GM19035 (cell line): ENCODE results near the gene ZBTB8A.
"Not testable (repeated sequence)": the region's sequence is repeated elsewhere in the genome, so short reads cannot be mapped to it uniquely, and the experiment has no call there.

Experiments
- ATAC-seq: cut with Tn5 transposase; IDR thresholded peaks from one replicate; pipeline ENCODE4 v1.9.1; 2021; ENCODE audit not compliant: unreplicated experiment

The ZBTB8A gene

GRCh38 chr1:32538887-32539583 lies at the start of gene ZBTB8A:
Gene ZBTB8A, plus strand, starts transcription at chr1:32539427. Its CDS starts 53,505 bp downstream, at chr1:32592932.
- ATAC-seq, result no peak

DNA sequence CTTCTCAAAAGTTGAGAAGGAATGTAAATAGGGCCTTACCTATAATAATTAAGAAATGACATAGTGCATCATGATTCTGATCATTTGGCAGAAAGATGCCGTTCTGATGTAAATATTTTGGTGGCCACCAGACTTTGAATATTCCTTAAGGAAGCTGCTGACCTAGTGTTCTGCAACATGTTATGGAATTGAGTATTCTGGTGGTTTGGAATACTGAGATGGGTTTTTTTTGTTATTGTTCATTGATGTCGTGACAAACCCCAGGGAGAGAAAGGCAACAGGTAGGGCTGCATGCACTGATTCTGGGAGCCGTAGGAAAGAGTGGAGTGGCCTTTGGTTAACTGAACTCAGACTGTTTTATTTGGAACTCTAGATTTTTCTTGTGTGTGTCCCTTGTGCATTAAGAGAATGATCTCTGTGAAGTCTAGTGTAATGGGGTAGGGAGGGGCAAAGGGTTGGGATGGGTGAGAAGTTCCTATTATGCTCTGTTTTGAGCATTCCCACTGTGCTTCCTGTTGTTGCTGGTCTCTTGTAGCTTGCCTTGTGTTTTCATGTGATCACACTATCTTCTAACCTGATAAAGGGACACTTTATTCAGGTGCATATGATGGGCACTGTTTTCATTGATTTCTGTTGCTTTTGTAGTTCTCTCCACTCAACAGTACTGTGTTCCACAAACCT lies 49.3 kb upstream of the ZBTB8A start:
- no peak for ATAC-seq

DNA sequence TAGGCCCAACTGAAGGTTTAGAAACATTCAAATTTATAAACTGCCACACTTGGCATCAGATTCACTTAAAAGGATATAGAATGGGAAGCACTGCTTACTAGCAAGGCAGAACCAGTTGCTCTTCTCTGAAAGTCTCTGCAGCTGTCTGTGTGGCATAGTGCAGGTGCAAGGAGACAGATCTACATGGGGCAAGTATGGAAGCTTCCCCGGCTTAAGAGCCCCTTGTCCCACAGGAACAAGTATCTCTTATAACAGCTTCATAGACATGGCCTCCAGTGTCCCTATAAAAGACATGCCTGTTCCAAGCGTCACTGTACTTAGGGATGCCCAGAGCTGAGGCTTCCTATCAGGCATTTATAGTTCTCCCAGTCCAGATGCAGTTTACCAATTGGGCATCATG lies 47.8 kb upstream of the ZBTB8A start:
- no peak for ATAC-seq

DNA sequence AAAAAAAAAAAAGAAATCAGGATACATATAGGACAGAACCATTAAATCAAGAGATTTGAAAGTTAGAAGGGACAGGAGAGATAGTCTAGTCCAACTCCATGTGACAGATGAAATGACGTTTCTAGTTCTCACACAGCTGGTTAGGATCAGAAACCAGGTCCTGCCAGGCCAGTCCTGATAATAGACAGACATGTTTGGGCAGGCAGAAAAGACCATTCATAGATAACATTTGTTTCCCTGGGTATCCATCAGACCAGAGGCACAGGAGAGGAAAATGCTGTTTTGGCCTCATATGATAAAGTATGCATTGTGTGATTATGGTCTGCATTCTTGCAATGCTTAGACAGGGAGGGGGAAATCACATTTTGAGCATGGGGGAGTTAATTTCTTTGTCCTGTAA lies 45.0 kb upstream of the ZBTB8A start:
- ATAC-seq, result no peak

GRCh38 chr1:32494711-32495337 lies 44.4 kb upstream of the ZBTB8A start:
- ATAC-seq, result no peak

DNA sequence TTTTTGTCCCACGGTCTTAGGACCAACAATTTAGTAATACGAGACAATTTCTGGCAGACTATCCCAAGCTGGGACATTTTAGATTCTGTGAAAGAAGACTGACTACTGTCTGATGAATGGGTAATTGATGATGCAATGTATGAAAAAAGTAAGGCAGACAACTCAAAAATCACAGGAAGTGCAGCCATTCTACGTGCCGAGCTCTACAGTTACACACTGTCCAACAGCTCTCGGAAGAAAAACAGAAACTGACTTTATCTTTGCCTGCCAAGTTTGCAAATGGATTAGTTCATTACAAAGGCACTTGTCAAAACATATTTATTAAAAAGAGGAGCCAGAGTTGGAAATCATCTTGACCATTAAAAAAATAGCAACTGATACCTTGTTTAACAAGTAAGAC lies 43.1 kb upstream of the ZBTB8A start:
- ATAC-seq, result no peak

DNA sequence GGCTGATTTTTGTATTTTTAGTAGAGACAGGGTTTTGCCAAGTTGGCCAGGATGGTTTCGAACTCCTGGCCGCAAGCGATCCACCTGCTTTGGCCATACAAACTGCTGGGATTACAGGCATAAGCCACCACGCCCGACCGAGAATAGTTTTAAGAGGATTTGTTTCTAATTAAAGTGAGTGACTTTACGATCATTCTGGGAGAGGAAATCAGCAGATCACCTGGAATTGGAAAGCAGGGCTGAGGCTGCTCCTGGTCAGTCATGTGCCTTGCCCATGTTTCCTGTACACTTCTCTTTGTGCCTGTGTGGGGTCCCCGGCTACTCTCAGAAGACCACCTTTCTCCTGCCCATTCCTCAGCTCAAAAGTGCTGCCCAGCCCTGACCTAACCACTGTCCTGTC lies 40.5 kb upstream of the ZBTB8A start:
- no peak for ATAC-seq

- peak; percentile 71 for ATAC-seq
Measured at GRCh38 chr1:32500387-32501209, 38.6 kb upstream of the ZBTB8A start.

GRCh38 chr1:32501865-32502264 lies 37.4 kb upstream of the ZBTB8A start:
- no peak for ATAC-seq

DNA sequence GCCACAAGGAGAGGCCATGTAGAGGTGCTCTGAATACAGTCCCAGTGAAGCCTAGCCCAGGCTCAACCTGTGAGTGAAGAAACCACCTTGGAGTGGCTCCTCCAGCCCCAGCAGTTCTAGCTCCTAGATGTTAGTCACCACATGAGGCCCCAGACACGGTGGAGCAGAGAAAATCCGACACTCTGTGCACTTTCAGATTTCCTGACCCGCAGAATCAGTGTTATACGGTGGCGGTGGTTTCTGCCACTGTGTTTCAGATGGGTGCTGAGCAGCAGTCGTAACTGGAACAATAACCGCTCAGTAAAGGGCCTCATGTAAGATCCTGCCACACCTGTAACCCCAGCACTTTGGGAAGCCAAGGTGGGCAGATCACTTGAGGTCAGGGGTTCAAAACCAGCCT lies 36.1 kb upstream of the ZBTB8A start:
- ATAC-seq, result no peak

- no peak for ATAC-seq
Measured at GRCh38 chr1:32507021-32507420, 32.2 kb upstream of the ZBTB8A start.

DNA sequence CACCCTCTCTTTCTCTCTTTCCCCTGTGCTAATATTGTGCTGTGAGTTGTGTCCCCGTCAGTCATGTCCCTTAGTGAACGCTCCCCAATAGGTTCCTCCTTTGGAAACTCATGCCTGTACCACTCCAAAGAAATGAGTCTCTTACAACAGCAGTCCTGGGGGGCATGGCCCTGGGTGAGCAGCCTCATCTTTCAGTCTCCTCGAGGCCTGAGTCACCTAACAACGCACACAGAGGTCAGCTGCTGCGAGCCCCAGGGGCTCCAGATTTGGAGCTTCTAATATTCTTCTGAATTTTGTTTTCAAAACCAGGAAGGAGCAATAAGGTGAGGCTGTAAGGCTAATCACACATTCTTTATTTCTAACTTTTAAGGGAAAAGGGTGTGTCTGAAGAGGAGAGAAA lies 30.5 kb upstream of the ZBTB8A start:
- ATAC-seq, result no peak

GRCh38 chr1:32509939-32510338 lies 29.3 kb upstream of the ZBTB8A start:
- ATAC-seq, result no peak

- ATAC-seq, result no peak
Measured at GRCh38 chr1:32516402-32516801, 22.8 kb upstream of the ZBTB8A start.

GRCh38 chr1:32518976-32519375 lies 20.3 kb upstream of the ZBTB8A start:
- ATAC-seq, result no peak

- ATAC-seq, result no peak
Measured at GRCh38 chr1:32521165-32521564, 18.1 kb upstream of the ZBTB8A start.

DNA sequence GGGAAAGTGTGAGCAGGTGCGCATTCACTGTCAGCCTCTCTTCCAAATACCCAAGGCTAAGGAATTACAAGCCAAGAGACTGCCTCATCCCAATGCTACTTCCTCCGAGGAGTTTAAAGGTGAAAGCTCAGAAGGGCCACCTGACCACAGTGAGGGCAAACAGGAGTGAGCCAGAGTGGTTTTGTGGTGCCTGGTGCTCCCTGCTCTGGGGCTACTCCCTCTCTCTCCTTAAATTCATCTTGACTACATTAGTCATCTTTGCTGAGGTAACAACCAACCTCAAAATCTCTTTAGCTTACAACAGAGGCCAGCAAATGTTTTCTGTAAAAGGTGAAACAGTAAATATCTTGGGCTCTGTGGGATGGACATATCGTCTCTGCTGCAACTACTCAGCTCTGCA lies 14.2 kb upstream of the ZBTB8A start:
- ATAC-seq, result no peak

- ATAC-seq, result no peak
Measured at GRCh38 chr1:32525661-32526444, 13.4 kb upstream of the ZBTB8A start.

GRCh38 chr1:32528550-32528949 lies 10.7 kb upstream of the ZBTB8A start:
- ATAC-seq, result not testable (repeated sequence)

DNA sequence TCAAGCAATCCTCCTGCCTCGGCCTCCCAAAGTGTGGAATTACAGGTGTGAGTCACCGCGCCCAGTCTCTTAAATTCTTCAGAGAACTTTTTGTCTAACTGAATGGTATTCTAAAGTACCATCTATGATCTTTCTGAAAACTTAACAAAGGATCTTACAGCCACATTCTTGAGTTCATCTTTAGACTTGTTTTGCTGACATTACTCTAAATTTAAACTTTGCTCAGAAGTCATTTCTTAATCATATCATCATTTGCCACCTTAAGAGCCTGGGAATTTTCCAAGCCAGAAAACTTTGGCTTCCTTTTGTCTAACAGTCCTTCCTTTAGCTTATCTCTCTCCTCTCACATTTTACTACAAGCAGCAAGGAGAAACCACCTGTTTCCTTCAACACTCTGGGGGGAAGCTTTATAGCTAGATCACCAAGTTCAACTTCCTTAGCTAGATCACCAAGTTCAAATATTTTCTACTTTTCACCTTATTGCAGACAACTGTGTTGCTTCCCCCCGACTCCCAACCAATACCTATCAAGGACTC lies 5.4 kb upstream of the ZBTB8A start:
- ATAC-seq, result no peak
